ENCODE results near the gene TLR6.

The TLR6 gene

DNA sequence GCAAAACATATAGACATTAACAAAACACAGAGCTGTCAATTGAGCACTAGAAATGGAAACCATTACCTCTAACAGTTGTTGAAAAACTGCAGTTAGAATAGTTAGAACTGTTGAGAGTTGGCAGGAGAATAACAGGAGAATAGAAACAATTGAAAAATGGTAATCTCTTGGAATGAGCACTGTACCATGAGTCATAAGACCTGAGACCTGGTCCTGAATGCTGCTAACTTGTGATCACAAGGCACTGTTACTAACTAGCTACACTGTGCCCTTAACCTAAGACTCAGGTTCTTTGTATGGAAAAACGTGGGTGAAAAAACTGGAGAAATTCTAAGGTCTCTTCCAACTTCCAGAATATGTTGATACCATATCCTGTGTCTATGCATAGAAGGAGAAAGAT, 40.3 kb upstream of the TLR6 start:
- H3K27ac ChIP-seq = no peak overlapping the region; the same call in 1 of the 2 replicates
- TF ChIP-seq, protein P1, sequence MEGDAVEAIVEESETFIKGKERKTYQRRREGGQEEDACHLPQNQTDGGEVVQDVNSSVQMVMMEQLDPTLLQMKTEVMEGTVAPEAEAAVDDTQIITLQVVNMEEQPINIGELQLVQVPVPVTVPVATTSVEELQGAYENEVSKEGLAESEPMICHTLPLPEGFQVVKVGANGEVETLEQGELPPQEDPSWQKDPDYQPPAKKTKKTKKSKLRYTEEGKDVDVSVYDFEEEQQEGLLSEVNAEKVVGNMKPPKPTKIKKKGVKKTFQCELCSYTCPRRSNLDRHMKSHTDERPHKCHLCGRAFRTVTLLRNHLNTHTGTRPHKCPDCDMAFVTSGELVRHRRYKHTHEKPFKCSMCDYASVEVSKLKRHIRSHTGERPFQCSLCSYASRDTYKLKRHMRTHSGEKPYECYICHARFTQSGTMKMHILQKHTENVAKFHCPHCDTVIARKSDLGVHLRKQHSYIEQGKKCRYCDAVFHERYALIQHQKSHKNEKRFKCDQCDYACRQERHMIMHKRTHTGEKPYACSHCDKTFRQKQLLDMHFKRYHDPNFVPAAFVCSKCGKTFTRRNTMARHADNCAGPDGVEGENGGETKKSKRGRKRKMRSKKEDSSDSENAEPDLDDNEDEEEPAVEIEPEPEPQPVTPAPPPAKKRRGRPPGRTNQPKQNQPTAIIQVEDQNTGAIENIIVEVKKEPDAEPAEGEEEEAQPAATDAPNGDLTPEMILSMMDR (conservative IDR thresholded peaks at IDR 0.05) = no peak

DNA sequence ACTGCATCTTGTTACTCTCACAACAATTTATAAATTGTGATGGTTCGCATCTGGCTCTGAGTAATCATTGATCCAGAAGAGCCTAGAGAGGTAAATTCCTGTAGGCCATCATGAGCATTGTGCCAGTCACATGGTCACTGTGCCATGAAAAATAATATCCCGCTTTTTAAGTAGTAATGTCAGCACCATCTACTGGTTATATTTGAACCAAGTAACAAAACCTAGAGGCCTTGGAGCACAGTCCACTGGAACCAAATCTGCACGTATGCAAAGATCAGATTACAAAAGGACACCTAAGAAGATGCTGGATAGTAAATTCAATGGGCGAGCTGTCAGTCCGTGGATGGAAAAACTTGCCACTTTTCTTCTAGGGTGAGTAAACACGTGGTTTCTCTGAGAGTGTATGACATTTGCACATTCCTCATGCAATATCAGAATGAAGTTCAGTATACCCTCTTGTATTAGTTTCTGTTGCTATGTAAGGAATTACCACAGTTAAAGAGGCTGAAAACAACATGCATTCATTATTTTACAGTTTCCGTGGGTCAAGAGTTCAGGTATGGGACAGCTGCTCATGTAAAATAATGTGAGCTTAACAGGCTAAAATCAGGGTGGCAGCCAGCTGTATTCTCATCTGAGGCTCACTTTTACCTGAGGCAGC, 37.8 kb upstream of the TLR6 start:
- no peak overlapping the region for H3K27ac ChIP-seq
- TF ChIP-seq, protein P1 (conservative IDR thresholded peaks at IDR 0.05) = no peak

DNA sequence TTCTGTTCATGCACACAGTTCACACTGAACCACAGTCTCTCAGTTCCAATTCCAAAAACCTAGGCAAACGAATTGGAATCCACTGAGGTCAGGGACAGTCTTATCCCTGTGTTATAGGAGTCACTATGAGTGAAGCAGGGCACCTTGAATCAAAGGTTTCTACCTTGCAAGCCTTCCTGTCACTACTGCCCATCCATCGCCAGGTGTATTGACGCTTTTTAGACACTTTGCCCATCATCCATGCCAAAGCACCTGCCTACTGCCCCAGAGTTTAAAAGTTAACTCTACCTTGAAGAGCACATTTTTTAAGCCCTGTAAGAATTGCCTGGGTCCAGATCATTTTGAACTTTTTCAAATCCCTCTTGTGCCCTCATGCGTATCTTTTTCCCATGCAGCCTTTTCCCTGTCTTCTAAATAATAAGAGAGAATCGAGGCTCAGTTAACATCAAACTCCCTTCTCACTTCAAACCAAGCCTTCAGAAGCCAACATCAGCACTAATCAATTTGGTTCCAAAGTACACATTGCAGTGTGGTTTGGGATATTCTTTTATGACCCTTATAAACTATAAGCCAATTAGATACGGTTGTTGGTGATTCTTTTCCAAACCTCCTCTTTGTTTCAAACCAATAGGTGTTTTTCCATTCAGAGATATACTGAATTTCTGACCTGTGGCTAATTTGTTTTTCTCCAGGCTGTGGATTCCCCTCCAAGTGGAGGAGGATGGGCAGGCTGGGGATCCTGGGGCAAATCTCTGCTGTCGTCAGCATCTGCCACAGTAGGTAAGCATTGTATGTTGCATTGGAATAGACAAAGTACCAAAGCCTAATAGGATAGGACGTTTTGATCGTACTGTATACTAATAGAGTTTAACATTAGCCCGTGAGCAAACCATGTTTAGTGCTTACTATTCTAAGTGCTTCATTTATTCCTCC, 34.7 kb upstream of the TLR6 start:
- TF ChIP-seq, protein P1 (conservative IDR thresholded peaks at IDR 0.05) = no peak
- no peak overlapping the region for H3K27ac ChIP-seq

DNA sequence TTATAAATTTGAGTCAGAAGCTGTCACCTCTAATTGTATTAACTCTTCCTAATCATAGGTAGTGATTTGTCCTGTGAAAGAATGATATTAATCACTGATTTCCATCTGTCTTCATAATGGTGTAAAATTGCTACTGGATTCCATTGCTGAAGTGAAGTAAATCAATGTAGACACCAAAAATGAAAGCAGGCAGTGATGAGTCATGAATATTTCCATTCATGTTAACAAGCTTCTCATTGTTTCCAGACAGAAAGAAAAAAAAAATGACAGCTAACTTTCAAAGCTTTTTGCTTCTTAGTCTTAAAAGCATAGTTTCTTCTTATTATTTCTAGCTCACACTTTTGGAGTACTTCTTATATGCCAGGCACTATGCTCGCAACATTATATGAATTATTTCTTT, 32.5 kb upstream of the TLR6 start:
- no peak overlapping the region for H3K27ac ChIP-seq
- TF ChIP-seq, protein P1 (conservative IDR thresholded peaks at IDR 0.05) = no peak

DNA sequence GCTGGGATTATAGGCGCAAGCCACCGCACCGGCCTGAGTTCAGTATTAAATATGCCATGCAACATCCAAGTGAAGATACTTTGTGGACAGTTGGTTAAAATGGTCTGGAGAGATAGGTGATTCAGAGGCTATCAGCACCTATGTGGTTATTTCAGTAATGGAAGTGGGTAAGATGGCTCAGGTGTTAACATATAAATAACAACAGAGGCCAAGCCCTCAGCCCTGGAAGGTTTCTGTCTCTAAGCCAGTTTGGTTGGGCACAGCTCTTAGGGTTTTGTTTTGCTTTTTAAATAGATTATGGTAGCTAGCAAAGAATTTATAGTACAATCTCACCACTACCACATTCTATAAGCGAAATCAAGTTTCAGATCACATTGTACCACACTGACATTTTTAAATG, 27.6 kb upstream of the TLR6 start:
- TF ChIP-seq, protein P1 (conservative IDR thresholded peaks at IDR 0.05) = no peak
- H3K27ac ChIP-seq = no peak overlapping the region

DNA sequence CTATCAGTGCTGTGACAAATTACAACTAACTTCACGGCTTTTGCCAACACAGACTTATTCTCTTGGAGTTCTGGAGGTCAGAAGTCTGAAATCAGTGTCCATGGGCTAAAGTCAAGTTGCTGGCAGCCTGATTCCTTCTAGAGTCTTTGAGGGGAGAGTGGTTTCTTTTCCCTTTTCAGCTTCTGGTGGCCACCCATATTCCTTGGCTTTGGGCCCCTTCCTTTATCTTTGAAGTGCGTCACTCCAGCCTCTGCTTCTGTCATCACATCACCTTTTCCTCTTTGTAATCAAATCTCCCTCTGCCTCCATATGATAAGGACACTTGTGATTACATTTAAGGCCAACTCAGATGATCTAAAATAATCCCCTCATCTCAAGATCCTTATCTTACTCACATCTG, 20.0 kb upstream of the TLR6 start:
- H3K27ac ChIP-seq = no peak overlapping the region
- TF ChIP-seq, protein P1 (conservative IDR thresholded peaks at IDR 0.05) = no peak

DNA sequence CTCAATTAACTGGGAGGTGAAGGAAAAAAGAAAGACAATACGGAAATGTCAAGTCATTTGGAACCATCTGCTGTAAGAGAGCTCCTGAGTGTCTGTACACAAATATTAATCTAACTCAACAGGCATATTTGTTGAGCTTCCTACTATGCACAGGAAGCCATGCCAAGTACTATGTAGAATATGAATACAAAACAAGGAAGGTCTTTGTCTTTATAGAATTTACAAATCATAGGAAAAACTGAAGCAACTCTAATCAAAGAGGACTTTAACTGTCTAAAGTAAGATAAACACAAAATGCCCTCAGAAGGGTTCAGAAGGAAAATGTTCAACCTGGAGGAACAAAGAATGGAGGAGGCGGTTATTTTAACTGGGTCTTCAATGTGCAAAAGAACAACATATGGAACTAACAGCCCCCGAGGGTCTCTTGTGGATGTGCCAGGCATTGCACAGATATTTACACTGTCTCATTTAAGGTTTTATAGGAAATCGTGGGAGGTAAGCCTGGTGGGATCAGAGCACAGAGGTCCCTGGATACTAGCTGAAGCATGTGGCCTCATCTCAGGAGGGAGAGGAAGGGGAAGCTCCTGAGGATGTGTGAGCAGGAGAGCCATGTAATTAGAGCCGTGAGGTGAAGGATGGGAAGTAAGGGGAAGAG, 16.8 kb upstream of the TLR6 start:
- TF ChIP-seq, protein P1 (conservative IDR thresholded peaks at IDR 0.05) = no peak
- no peak overlapping the region for H3K27ac ChIP-seq
